SJSA1 (cell line): ENCODE results near the gene DCX. TPM values are rescaled to one million over a fixed set of nuclear protein-coding genes. Genes with fewer than 3 reads are reported as not detected.

Experiments used
- DNase-seq, 2 experiments: peaks; one replicate each; pipeline ENCODE4 v3.0.0-alpha.2; 2015 to 2020; ENCODE audit warnings: low spot score in 2 of 2, low read depth in 1 of 2
- H3K27ac ChIP-seq: fragments of 250-450 bp; sonication (Bioruptor Pico); 2 replicates; pipeline ENCODE4 v1.5.1; 2020; ENCODE audit warnings: mild to moderate bottlenecking, moderate library complexity
- H3K27me3 ChIP-seq: fragments of 250-450 bp; sonication (Bioruptor Pico); replicated peaks from 2 replicates; pipeline ENCODE4 v1.5.1; 2020; ENCODE audit warnings: mild to moderate bottlenecking, moderate library complexity
- H3K36me3 ChIP-seq: fragments of 250-450 bp; sonication (Bioruptor Pico); 2 replicates; pipeline ENCODE4 v1.5.1; 2020; ENCODE audit warnings: mild to moderate bottlenecking
- H3K4me1 ChIP-seq: fragments of 250-450 bp; sonication (Bioruptor Pico); replicated peaks from 2 replicates; pipeline ENCODE4 v1.6.1; 2021; ENCODE audit warnings: mild to moderate bottlenecking
- H3K4me3 ChIP-seq: fragments of 250-450 bp; sonication (Bioruptor Pico); 2 replicates; pipeline ENCODE4 v1.5.1; 2020; ENCODE audit warnings: mild to moderate bottlenecking
- H3K9me3 ChIP-seq: fragments of 250-450 bp; sonication (Bioruptor Pico); replicated peaks from 2 replicates; pipeline ENCODE4 v1.5.1; 2020; ENCODE audit warnings: mild to moderate bottlenecking
- total RNA-seq: library from RNA; depleted of rRNA; stranded (reverse); fragments of >200 nt; shearing (Covaris generic); gene quantifications from 2 replicates; pipeline ENCODE4 v1.2.3, GENCODE V29; 2014; rRNA removed

Gene DCX
- total RNA-seq, 1 experiment from 2014 or later: not detected

DNA sequence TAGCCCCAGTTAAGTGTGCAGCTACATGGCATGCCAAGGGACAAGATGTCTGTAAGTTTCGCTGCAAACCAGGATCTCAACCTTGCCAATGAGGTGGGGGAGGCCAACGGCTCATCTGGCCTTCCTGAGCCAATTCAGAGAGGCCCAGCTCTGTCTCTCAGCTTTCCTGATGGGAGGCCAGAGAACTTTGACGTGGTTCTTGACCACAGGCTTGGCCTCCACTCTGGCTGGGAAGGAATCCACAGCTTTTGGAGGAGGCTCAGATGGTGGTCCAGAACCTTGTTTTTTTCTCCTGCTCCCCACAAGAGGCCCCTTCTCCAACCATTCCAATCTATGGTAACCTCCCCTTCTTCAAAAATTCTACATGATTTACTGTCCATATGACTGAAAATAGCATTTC lies 151.5 kb downstream of the DCX start:
- no peak for DNase-seq
- no peaks in the 10 kb centered on the region for H3K27me3 ChIP-seq
- H3K4me3 ChIP-seq: no peak overlapping the region
- H3K27ac ChIP-seq: no peak overlapping the region
- no peaks in the 10 kb centered on the region for H3K36me3 ChIP-seq
- H3K9me3 ChIP-seq: no peaks in the 10 kb centered on the region
- peaks cover 2% of the 10 kb centered on the region for H3K4me1 ChIP-seq

DNA sequence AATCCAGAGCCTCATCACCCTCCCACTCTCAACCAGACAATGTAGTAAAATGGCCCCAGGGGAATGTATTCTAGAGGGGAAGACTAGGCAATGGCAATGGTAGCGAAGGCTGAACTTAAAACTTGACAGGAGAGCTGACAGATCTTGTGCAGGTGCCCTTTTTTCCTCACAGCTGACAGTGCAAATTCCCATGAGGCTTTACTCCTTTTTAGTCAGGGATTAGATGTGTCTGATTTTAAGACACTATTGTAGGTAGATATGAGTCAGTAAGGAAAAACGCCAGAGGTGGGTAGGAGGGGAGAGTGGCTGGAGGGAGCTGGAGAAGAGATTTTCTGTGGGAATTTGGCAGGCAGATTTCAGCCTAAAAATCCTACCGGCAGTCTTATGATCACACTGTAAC lies 152.4 kb downstream of the DCX start:
- peaks cover 9% of the 10 kb centered on the region for H3K4me1 ChIP-seq
- no peaks in the 10 kb centered on the region for H3K27me3 ChIP-seq
- H3K9me3 ChIP-seq: no peaks in the 10 kb centered on the region
- H3K4me3 ChIP-seq: no peak overlapping the region
- H3K36me3 ChIP-seq: no peaks in the 10 kb centered on the region
- no peak overlapping the region for H3K27ac ChIP-seq
- DNase-seq: no peak

DNA sequence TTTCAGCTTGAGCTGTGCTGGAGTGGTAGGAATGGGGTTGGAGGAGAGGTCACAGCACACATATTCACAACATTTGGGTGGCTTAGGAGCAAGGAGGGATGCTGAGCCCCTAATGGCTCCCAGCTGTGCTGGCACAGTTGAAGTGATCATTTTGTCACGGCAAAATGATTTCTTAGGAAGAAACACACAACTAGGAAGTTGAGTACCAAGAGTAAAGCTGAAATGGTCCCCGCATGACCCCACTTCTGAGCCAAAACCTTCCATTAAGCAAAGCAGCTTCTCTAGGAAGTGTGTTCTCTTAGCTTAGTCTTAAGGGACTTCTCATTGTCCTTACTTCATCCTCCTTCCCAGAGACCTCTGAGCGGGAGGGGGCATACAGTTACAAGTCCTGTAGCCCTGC lies 154.3 kb downstream of the DCX start:
- Histone ChIP-seq H3K4me3 (no peak overlapping the region), H3K36me3 (no peaks in the 10 kb centered on the region), H3K9me3 (no peaks in the 10 kb centered on the region), H3K4me1 (peaks cover 9% of the 10 kb centered on the region), H3K27me3 (no peaks in the 10 kb centered on the region), H3K27ac (no peak overlapping the region)
- DNase-seq: no peak

DNA sequence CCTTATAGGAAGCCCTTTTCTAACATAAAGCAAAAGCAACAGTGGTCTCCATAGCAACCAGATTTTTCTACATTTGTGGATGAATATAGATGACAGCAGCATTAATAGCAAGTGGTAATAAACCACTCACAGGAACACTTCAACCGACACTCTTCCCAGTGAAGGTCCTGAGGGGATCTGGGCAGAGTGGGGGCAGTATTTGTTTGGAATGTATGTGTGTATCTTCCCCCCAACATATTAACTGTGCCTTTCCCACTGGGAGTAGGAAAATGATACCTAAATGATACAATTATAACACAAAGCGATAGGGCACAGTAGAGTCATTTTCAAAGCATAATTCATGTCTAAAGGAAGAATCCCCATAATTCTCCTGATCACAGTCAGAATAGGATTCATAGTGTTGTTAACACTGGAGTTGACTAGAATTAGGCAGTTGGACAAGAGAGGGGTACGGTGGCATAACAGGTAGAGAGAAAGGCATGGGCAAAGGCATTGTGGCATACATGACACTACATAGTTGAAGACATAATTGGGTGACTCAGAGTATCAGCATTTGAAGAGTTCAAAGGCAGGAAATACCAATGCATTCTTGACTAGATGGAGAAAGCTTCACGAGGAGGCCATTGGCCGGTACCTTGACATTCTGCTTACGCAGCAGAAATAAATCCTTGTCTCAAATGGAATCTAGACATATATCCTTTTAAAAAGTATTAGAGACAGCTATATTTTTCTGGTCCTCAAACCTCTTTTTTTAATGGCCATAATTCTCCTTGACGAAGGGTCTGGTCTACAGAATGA lies 156.9 kb downstream of the DCX start:
- H3K4me1 ChIP-seq: peaks cover 9% of the 10 kb centered on the region
- no peaks in the 10 kb centered on the region for H3K27me3 ChIP-seq
- H3K27ac ChIP-seq: peak overlapping the region; percentile 26; the same call in 1 of the 2 replicates
- H3K36me3 ChIP-seq: no peaks in the 10 kb centered on the region
- no peaks in the 10 kb centered on the region for H3K9me3 ChIP-seq
- H3K4me3 ChIP-seq: no peak overlapping the region
- DNase-seq: peak; percentile 28 to 34

DNA sequence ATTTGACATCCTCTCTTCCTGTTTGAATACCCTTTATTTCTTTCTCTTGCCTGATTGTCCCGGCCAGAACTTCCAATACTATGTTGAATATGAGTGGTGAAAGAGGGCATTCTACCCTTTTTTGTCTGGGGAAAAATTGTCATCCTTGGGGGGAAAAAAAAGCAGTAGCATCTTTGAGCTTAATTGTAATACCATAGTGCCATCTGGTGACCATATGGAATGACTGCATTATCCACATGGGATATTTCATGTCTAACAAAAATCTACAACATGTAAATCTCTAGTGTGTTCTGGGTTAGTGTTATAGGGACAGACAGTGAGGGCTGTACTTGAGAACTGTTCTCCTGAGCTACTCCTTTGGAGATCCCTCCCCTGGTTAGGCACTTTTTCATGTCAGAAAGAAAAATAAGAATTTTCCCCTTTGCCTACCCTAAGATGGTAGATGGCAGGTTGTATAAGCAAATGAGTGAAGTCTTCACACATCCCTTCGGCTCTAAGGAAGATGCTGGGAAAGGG lies 167.7 kb downstream of the DCX start:
- Histone ChIP-seq H3K27ac (no peak overlapping the region), H3K36me3 (no peaks in the 10 kb centered on the region), H3K9me3 (no peaks in the 10 kb centered on the region), H3K4me1 (no peaks in the 10 kb centered on the region), H3K4me3 (no peak overlapping the region), H3K27me3 (no peaks in the 10 kb centered on the region)
- DNase-seq: no peak

Other genes starting within 250 kb of the DCX start
- gene CAPN6, start 141.7 kb downstream of the DCX start, total RNA-seq: 0.05 TPM in 1 of 2 replicates, not detected in the other
- gene SERTM2, start 99.5 kb upstream of the DCX start, total RNA-seq: 0.05 TPM in 1 of 2 replicates, not detected in the other